Ishikawa (cell line): Measurements from ENCODE around the gene SEMA3B.

Experiments used
- CEBPB ChIP-seq: IDR thresholded peaks from 2 replicates; pipeline ENCODE4 v1.6.1; 2012
- CREB1 ChIP-seq: IDR thresholded peaks from 2 replicates; pipeline ENCODE4 v1.6.1; 2012; ENCODE audit warnings: low read depth
- EGR1 ChIP-seq: IDR thresholded peaks from 2 replicates; pipeline ENCODE4 v1.6.1; 2012
- EP300 ChIP-seq: IDR thresholded peaks from 2 replicates; pipeline ENCODE4 v1.6.1; 2012; ENCODE audit warnings: borderline replicate concordance
- FOXM1 ChIP-seq: IDR thresholded peaks from 2 replicates; pipeline ENCODE4 v1.6.1; 2012; ENCODE audit warnings: low read depth, borderline replicate concordance
- NFIC ChIP-seq: IDR thresholded peaks from 2 replicates; pipeline ENCODE4 v1.6.1; 2012
- RAD21 ChIP-seq: IDR thresholded peaks from 2 replicates; pipeline ENCODE4 v1.6.1; 2012; ENCODE audit warnings: low read depth
- REST ChIP-seq: IDR thresholded peaks from 2 replicates; pipeline ENCODE4 v1.6.1; 2012; ENCODE audit warnings: low read depth, mild to moderate bottlenecking
- TAF1 ChIP-seq: IDR thresholded peaks from 2 replicates; pipeline ENCODE4 v1.6.1; 2012; ENCODE audit warnings: low read depth, mild to moderate bottlenecking
- TCF12 ChIP-seq: IDR thresholded peaks from 2 replicates; pipeline ENCODE4 v1.6.1; 2012; ENCODE audit warnings: low read depth
- TEAD4 ChIP-seq: IDR thresholded peaks from 2 replicates; pipeline ENCODE4 v1.6.1; 2012
- YY1 ChIP-seq: IDR thresholded peaks from 2 replicates; pipeline ENCODE4 v1.6.1; 2012; ENCODE audit warnings: low read depth
- ZBTB7A ChIP-seq: IDR thresholded peaks from 2 replicates; pipeline ENCODE4 v1.6.1; 2012; ENCODE audit warnings: low read depth
- TF ChIP-seq, protein P1 (sequence below): IDR thresholded peaks from 2 replicates; pipeline ENCODE4 v1.6.1; 2012

DNA sequence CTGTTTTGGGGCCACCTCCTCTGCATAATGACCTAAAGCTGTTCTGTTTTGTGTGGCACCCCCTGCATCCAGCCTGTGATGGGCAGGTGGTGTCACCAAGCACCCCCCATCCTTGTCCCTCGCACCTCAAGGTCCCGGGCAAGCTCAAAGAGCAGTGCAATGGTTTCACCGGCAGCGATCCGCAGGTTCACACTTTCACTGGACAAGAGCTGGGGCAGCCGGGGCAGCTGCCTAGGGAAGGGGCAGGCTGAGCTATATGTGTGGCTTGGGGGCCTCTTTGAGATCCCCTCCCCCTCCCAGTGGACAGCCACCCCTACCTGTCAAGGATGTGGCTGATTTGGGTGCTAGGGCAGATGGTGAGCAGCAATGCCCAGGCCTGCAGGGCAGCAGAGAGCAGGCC lies 20.2 kb downstream of the SEMA3B start:
- TF ChIP-seq RAD21 (no peak), REST (no peak), TAF1 (no peak), CREB1 (no peak), EP300 (no peak), TEAD4 (no peak), NFIC (no peak), EGR1 (no peak), FOXM1 (no peak), YY1 (no peak), CEBPB (no peak), TCF12 (no peak), ZBTB7A (no peak)
- TF ChIP-seq, protein P1, sequence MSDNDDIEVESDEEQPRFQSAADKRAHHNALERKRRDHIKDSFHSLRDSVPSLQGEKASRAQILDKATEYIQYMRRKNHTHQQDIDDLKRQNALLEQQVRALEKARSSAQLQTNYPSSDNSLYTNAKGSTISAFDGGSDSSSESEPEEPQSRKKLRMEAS = no peak
